HEK293T (cell line): ENCODE data around the gene LRRC27.

Experiments used
- FOXM1 ChIP-seq: fragments of 450-650 bp; IDR thresholded peaks from 2 replicates; pipeline ENCODE4 v1.6.1; 2017; ENCODE audit warnings: mild to moderate bottlenecking, borderline replicate concordance
- TARDBP ChIP-seq: fragments of 450-650 bp; IDR thresholded peaks from 2 replicates; pipeline ENCODE4 v1.6.1; 2016
- ZNF384 ChIP-seq: fragments of 450-650 bp; IDR thresholded peaks from 2 replicates; pipeline ENCODE4 v1.6.1; 2016

- TF ChIP-seq FOXM1 (no peak), TARDBP (no peak), ZNF384 (no peak)
Measured at GRCh38 chr10:132353456-132354355, 21.7 kb downstream of the LRRC27 start.
